Osteoblast (primary cell): ENCODE data around the gene CCN6. TPM values are rescaled to one million over a fixed set of nuclear protein-coding genes. Genes with fewer than 3 reads are reported as not detected.

Source experiments
- DNase-seq: peaks from one replicate; pipeline ENCODE4 v3.0.0; 2011; ENCODE audit warnings: low spot score, mixed read lengths; ENCODE audit not compliant: insufficient read length; ENCODE audit errors: missing footprints
- H2AFZ ChIP-seq: 2 replicates; pipeline ENCODE4 v1.6.0; 2011; ENCODE audit warnings: mild to moderate bottlenecking, low read length
- H3K27ac ChIP-seq: 2 replicates; pipeline ENCODE4 v1.5.1; 2011; ENCODE audit warnings: mild to moderate bottlenecking, low read depth, low read length, moderate library complexity
- H3K27me3 ChIP-seq: 2 replicates; pipeline ENCODE4 v1.6.0; 2012; ENCODE audit warnings: mild to moderate bottlenecking, control low read depth, inconsistent platforms, low read length, moderate library complexity; ENCODE audit not compliant: insufficient read depth
- H3K36me3 ChIP-seq: 2 replicates; pipeline ENCODE4 v1.5.1; 2011; ENCODE audit warnings: mild to moderate bottlenecking, low read length, control low read depth, moderate library complexity; ENCODE audit not compliant: insufficient read depth
- H3K4me1 ChIP-seq: 2 replicates; pipeline ENCODE4 v1.5.1; 2011; ENCODE audit warnings: mild to moderate bottlenecking, low read length, control low read depth, moderate library complexity; ENCODE audit not compliant: insufficient read depth
- H3K4me2 ChIP-seq: 2 replicates; pipeline ENCODE4 v1.6.0; 2011; ENCODE audit warnings: mild to moderate bottlenecking, low read length; ENCODE audit not compliant: insufficient read depth
- H3K4me3 ChIP-seq: fragments of 200-600 bp; sonication (generic); 3 replicates; pipeline ENCODE4 v1.5.1; 2012; ENCODE audit warnings: mild to moderate bottlenecking, low read length, inconsistent platforms; ENCODE audit not compliant: insufficient read depth
- H3K79me2 ChIP-seq: 2 replicates; pipeline ENCODE4 v1.6.0; 2012; ENCODE audit warnings: mild to moderate bottlenecking, low read length, control low read depth, inconsistent platforms; ENCODE audit not compliant: insufficient read depth
- H3K9me3 ChIP-seq: 2 replicates; pipeline ENCODE4 v1.5.1; 2011; ENCODE audit warnings: low read depth, low read length, control low read depth
- H4K20me1 ChIP-seq: 2 replicates; pipeline ENCODE4 v1.6.0; 2012; ENCODE audit warnings: mild to moderate bottlenecking, low read length, control low read depth; ENCODE audit not compliant: insufficient read depth
- CTCF ChIP-seq: IDR thresholded peaks from 2 replicates; pipeline ENCODE4 v1.5.1; 2011; ENCODE audit warnings: mild to moderate bottlenecking, low read depth, low read length, moderate library complexity; ENCODE audit errors: extremely low read depth
- total RNA-seq: library from RNA; depleted of rRNA; stranded (reverse); fragments of >200 nt; gene quantifications from 2 replicates; pipeline ENCODE4 v1.2.3, GENCODE V29; 2012

The CCN6 gene
- total RNA-seq, 1 donor: 6.9 TPM

- DNase-seq: no peak
- Histone ChIP-seq H3K79me2 (no peaks in the 10 kb centered on the region), H3K4me2 (no peak overlapping the region), H3K9me3 (no peaks in the 10 kb centered on the region), H3K27ac (no peak overlapping the region), H3K27me3 (no peaks in the 10 kb centered on the region), H3K4me3 (no peak overlapping the region), H3K36me3 (no peaks in the 10 kb centered on the region), H2AFZ (peak overlapping the region; percentile 49), H4K20me1 (no peaks in the 10 kb centered on the region), H3K4me1 (peaks cover 12% of the 10 kb centered on the region)
- TF ChIP-seq CTCF: no peak
Observed at GRCh38 chr6:112007805-112008204, 46.1 kb upstream of the CCN6 start.

GRCh38 chr6:112008482-112008881 is 45.4 kb upstream of the CCN6 start:
- no peaks in the 10 kb centered on the region for H4K20me1 ChIP-seq
- peaks cover 12% of the 10 kb centered on the region for H3K4me1 ChIP-seq
- no peak for TF ChIP-seq CTCF
- H3K79me2 ChIP-seq: no peaks in the 10 kb centered on the region
- H3K4me2 ChIP-seq: no peak overlapping the region
- no peak for DNase-seq
- no peaks in the 10 kb centered on the region for H3K36me3 ChIP-seq
- H3K9me3 ChIP-seq: no peaks in the 10 kb centered on the region
- no peaks in the 10 kb centered on the region for H3K27me3 ChIP-seq
- no peak overlapping the region for H2AFZ ChIP-seq
- no peak overlapping the region for H3K4me3 ChIP-seq
- H3K27ac ChIP-seq: no peak overlapping the region

- Histone ChIP-seq H3K27me3 (no peaks in the 10 kb centered on the region), H2AFZ (peak overlapping the region; percentile 48), H4K20me1 (no peaks in the 10 kb centered on the region), H3K4me3 (no peak overlapping the region), H3K27ac (no peak overlapping the region), H3K9me3 (no peaks in the 10 kb centered on the region), H3K4me2 (no peak overlapping the region), H3K36me3 (no peaks in the 10 kb centered on the region), H3K4me1 (peaks cover 27% of the 10 kb centered on the region), H3K79me2 (no peaks in the 10 kb centered on the region)
- no peak for DNase-seq
- TF ChIP-seq CTCF: peak; percentile 45
Observed at GRCh38 chr6:112010328-112010727, 43.6 kb upstream of the CCN6 start.

GRCh38 chr6:112013051-112013450 is 40.9 kb upstream of the CCN6 start:
- peak; percentile 36 for DNase-seq
- no peak overlapping the region for H3K4me2 ChIP-seq
- H3K27me3 ChIP-seq: no peaks in the 10 kb centered on the region
- no peaks in the 10 kb centered on the region for H4K20me1 ChIP-seq
- H3K4me1 ChIP-seq: peaks cover 39% of the 10 kb centered on the region
- no peaks in the 10 kb centered on the region for H3K9me3 ChIP-seq
- TF ChIP-seq CTCF: no peak
- peak overlapping the region; percentile 2 for H3K27ac ChIP-seq
- H3K79me2 ChIP-seq: no peaks in the 10 kb centered on the region
- no peak overlapping the region for H2AFZ ChIP-seq
- no peaks in the 10 kb centered on the region for H3K36me3 ChIP-seq
- H3K4me3 ChIP-seq: no peak overlapping the region
